Neuronal stem cell (in vitro differentiated cells): ENCODE measurements around the gene CXXC5.

Experiments
- DNase-seq: peaks from one replicate; pipeline ENCODE4 v3.0.0-alpha.2; 2013; ENCODE audit warnings: low spot score
- H2AFZ ChIP-seq: one replicate; pipeline ENCODE4 v1.6.1; 2013; ENCODE audit warnings: mild to moderate bottlenecking, low read length, inconsistent platforms
- H2AK5ac ChIP-seq: 2 replicates; pipeline ENCODE4 v1.6.1; 2013; ENCODE audit warnings: low read depth, mild to moderate bottlenecking, inconsistent platforms, low read length, moderate library complexity, mixed read lengths
- H2BK120ac ChIP-seq: 2 replicates; pipeline ENCODE4 v1.6.1; 2013; ENCODE audit warnings: low read depth, mild to moderate bottlenecking, inconsistent platforms, low read length, moderate library complexity, mixed read lengths
- H2BK12ac ChIP-seq: one replicate; pipeline ENCODE4 v1.6.1; 2013; ENCODE audit warnings: low read length, inconsistent platforms
- H2BK15ac ChIP-seq: 2 replicates; pipeline ENCODE4 v1.6.1; 2013; ENCODE audit warnings: mild to moderate bottlenecking, low read length, inconsistent platforms, mixed read lengths
- H2BK5ac ChIP-seq: one replicate; pipeline ENCODE4 v1.6.1; 2013; ENCODE audit warnings: inconsistent platforms, mild to moderate bottlenecking, low read length, moderate library complexity
- H3K14ac ChIP-seq: one replicate; pipeline ENCODE4 v1.6.1; 2013; ENCODE audit warnings: low read length, inconsistent platforms
- H3K18ac ChIP-seq: 2 replicates; pipeline ENCODE4 v1.6.1; 2013; ENCODE audit warnings: low read length, inconsistent platforms
- H3K23ac ChIP-seq: 2 replicates; pipeline ENCODE4 v1.6.1; 2013; ENCODE audit warnings: low read depth, mild to moderate bottlenecking, mixed read lengths, low read length, inconsistent platforms; ENCODE audit not compliant: poor library complexity
- H3K27ac ChIP-seq: replicated peaks from 3 replicates; pipeline ENCODE4 v1.5.1; 2013; ENCODE audit warnings: low read length, inconsistent platforms
- H3K27me3 ChIP-seq, 3 experiments: 2 replicates each; pipeline ENCODE4 v1.6.1; 2013; ENCODE audit warnings: low read length in 3 of 3, mild to moderate bottlenecking in 2 of 3, inconsistent platforms in 1 of 3, low read depth in 1 of 3, mixed read lengths in 1 of 3, moderate library complexity in 1 of 3; ENCODE audit not compliant: control insufficient read depth in 3 of 3, insufficient read depth in 3 of 3
- H3K36me3 ChIP-seq, 2 donors: replicated peaks in 1 of 2; 2 replicates each; pipeline ENCODE4 v1.6.1; 2013; ENCODE audit warnings: low read length in 2 of 2; ENCODE audit not compliant: control insufficient read depth in 2 of 2, insufficient read depth in 2 of 2
- H3K4ac ChIP-seq: 2 replicates; pipeline ENCODE4 v1.6.1; 2013; ENCODE audit warnings: inconsistent platforms, mild to moderate bottlenecking, low read length, moderate library complexity
- H3K4me1 ChIP-seq, 2 donors: 1 replicate in 1 of 2; 2 replicates in 1 of 2; pipeline ENCODE4 v1.6.1; 2013; ENCODE audit warnings: low read length in 2 of 2, low read depth in 1 of 2; ENCODE audit not compliant: control insufficient read depth in 2 of 2, insufficient read depth in 1 of 2
- H3K4me2 ChIP-seq: one replicate; pipeline ENCODE4 v1.6.1; 2013; ENCODE audit warnings: mild to moderate bottlenecking, low read length, inconsistent platforms; ENCODE audit not compliant: insufficient read depth, poor library complexity, severe bottlenecking
- H3K4me3 ChIP-seq, 2 donors: 2 replicates each; pipeline ENCODE4 v1.5.1; 2013; ENCODE audit warnings: low read length in 2 of 2, mild to moderate bottlenecking in 2 of 2, inconsistent platforms in 1 of 2, moderate library complexity in 1 of 2
- H3K79me1 ChIP-seq: one replicate; pipeline ENCODE4 v1.6.1; 2013; ENCODE audit warnings: low read depth, mild to moderate bottlenecking, inconsistent platforms, low read length, moderate library complexity
- H3K9ac ChIP-seq: one replicate; pipeline ENCODE4 v1.6.1; 2013; ENCODE audit warnings: mild to moderate bottlenecking, low read depth, low read length, inconsistent platforms; ENCODE audit not compliant: poor library complexity
- H3K9me3 ChIP-seq, 2 donors: replicated peaks in 1 of 2; 2 replicates each; pipeline versions ENCODE3 to v1.6.1; 2013; ENCODE audit warnings: low read length in 2 of 2, mild to moderate bottlenecking in 2 of 2, inconsistent platforms in 1 of 2, low read depth in 1 of 2, mixed read lengths in 1 of 2, moderate library complexity in 1 of 2; ENCODE audit not compliant: control insufficient read depth in 2 of 2, insufficient read depth in 1 of 2
- H4K8ac ChIP-seq: one replicate; pipeline ENCODE4 v1.6.1; 2013; ENCODE audit warnings: low read depth, mild to moderate bottlenecking, inconsistent platforms, low read length, moderate library complexity
- H4K91ac ChIP-seq: one replicate; pipeline ENCODE4 v1.6.1; 2013; ENCODE audit warnings: low read length, low read depth, mild to moderate bottlenecking, inconsistent platforms; ENCODE audit not compliant: poor library complexity
- WGBS, 2 donors: extraction: QIAGEN DNeasy Blood & Tissue Kit; methylation state at CpG; one replicate each; pipeline ENCODE4 v1.1.7; 2013; ENCODE audit warnings: missing lambda C conversion rate in 2 of 2, mixed read lengths in 1 of 2; ENCODE audit not compliant: insufficient read length in 2 of 2, insufficient replicate concordance in 1 of 2; ENCODE audit errors: extremely low coverage in 2 of 2; 5-methylcytosine and 5-hydroxymethylcytosine counted together

The CXXC5 gene

GRCh38 chr5:139646912-139647505, 1.1 kb upstream of the CXXC5 start:
- Histone ChIP-seq H2BK5ac (no peak overlapping the region), H3K9me3 (no peaks in the 10 kb centered on the region), H2AFZ (peak overlapping the region; percentile 20), H3K4me3 (peak overlapping the region in 1 of 2 donors; percentile 88), H3K23ac (peak overlapping the region; percentile 8), H3K27me3 (peaks cover 0 to 23% (median 0%) of the 10 kb centered on the region in 3 experiments), H2BK120ac (no peak overlapping the region), H2BK12ac (no peak overlapping the region), H3K36me3 (no peaks in the 10 kb centered on the region), H3K4me2 (peak overlapping the region; percentile 75), H3K27ac (no peak overlapping the region), H3K14ac (no peak overlapping the region), H4K8ac (no peak overlapping the region), H3K4ac (no peak overlapping the region), H2BK15ac (peak overlapping the region; percentile 6), H3K4me1 (peaks cover 20 to 37% of the 10 kb centered on the region in 2 donors), H4K91ac (no peak overlapping the region), H3K79me1 (peaks cover 8% of the 10 kb centered on the region), H3K9ac (no peak overlapping the region), H3K18ac (peak overlapping the region; percentile 90), H2AK5ac (peak overlapping the region; percentile 16)
- no CpG with 5 or more reads among the region's 25 CpGs for WGBS, 2 donors
- DNase-seq, result no peak

DNA sequence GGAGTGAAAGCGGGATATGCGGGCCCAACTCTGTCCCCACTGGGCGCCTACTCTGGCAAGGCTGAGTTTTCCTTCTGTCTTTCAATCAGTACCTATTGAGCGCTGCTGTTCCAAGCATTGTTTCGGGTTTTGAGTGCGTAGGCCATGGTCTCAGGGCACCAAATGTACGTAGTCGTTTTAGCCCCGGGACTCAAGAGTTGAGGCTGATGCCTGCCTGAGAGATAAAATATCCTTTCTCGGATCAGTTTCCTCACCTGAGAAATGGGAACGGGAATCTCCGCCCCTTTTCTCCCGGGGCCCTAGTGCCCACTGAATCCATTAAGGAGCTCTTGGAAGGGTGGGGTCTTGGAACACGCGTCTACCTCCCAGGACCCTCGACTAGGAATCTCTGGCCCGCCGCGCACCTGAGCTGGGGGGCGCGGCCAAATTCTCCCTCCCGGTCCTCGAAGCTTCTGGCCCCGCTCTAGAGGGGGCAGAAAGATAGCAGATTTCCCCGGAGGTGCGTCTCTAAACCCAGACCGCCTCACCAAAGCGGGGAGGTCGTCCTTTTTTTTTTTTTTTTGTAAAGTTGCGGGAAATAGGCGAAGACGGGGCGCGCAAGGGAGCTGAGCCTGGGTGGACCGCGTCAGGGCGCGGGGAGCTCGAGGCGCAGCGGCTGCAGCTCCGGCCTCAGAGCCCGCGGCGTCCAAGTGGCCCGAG, 494 bp upstream of the CXXC5 start:
- no peaks in the 10 kb centered on the region for H3K36me3 ChIP-seq
- no peak overlapping the region for H3K4ac ChIP-seq
- H4K91ac ChIP-seq, result no peak overlapping the region
- no peak overlapping the region for H4K8ac ChIP-seq
- H3K4me1 ChIP-seq, result peaks cover 21 to 41% of the 10 kb centered on the region in 2 donors
- H3K23ac ChIP-seq, result no peak overlapping the region
- no peak overlapping the region for H2BK120ac ChIP-seq
- H2AFZ ChIP-seq, result peak overlapping the region; percentile 83
- peak overlapping the region; percentile 6 for H2BK15ac ChIP-seq
- no peak overlapping the region for H2AK5ac ChIP-seq
- DNase-seq, result no peak
- WGBS, 2 donors, result no CpG with 5 or more reads among the region's 46 CpGs
- peaks cover 8% of the 10 kb centered on the region for H3K79me1 ChIP-seq
- no peak overlapping the region for H3K14ac ChIP-seq
- no peak overlapping the region for H3K9ac ChIP-seq
- peaks cover 0 to 23% (median 0%) of the 10 kb centered on the region in 3 experiments for H3K27me3 ChIP-seq
- H3K18ac ChIP-seq, result peak overlapping the region; percentile 92
- H2BK12ac ChIP-seq, result no peak overlapping the region
- H3K4me3 ChIP-seq, result peak overlapping the region; percentile 56 to 88
- no peak overlapping the region for H3K27ac ChIP-seq
- peak overlapping the region; percentile 75 for H3K4me2 ChIP-seq
- H2BK5ac ChIP-seq, result no peak overlapping the region
- no peaks in the 10 kb centered on the region for H3K9me3 ChIP-seq

DNA sequence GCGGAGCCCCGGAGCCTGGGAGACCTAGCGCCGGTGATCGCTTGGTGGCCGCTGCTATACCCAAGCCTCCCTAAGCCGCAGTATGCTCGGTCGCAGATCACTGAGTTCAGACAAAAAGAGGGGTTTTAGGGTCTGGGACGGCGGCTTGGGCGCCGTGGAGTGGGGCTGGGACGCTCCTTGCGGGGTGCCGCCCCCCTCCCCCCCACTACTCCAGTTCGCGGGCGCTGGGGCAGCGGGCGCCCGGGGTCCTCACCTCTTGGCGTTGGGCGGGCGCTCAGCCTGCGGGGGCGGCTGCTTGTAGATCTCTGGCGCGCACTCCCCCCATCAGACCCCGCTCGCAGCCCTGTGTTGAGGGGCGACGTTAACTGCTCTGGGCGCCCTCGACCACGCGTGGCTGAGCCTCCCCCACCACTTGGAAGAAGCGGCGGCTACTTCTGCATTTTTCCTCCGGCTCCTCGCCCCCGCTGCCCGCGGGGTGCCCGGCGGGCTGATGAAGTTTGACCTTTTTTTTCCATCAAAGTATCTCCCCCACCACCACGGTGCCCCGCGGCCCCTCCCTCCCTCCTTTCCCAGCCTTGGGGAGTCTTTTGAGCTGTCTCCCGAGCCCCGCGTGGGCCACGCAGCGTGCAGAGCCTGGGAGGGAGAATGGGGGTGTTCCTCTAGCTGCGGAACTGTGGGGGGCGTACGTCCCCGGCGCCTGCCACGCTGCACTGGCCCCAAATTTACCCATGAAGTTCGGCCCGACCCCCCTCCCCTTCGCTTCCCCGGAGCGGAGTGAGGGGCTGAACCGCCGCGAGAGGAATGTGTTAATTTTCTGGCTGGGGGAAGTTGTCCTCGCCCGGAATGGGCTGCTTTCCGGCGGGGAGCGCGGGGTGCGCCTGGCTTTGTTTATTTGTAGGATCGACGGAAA, 1.2 kb downstream of the CXXC5 start:
- H2AFZ ChIP-seq, result peak overlapping the region; percentile 83
- H3K79me1 ChIP-seq, result peaks cover 14% of the 10 kb centered on the region
- H2BK5ac ChIP-seq, result peak overlapping the region; percentile 66
- H2BK120ac ChIP-seq, result peak overlapping the region; percentile 69
- peaks cover 32 to 41% of the 10 kb centered on the region in 2 donors for H3K4me1 ChIP-seq
- WGBS, 2 donors, result no CpG with 5 or more reads among the region's 77 CpGs
- H3K14ac ChIP-seq, result peak overlapping the region; percentile 50
- H3K4me3 ChIP-seq, result peak overlapping the region; percentile 88 to 90
- DNase-seq, result no peak
- no peak overlapping the region for H2BK15ac ChIP-seq
- H4K91ac ChIP-seq, result no peak overlapping the region
- H2BK12ac ChIP-seq, result no peak overlapping the region
- H3K4ac ChIP-seq, result no peak overlapping the region
- peaks cover 0 to 4% of the 10 kb centered on the region in 2 donors for H3K36me3 ChIP-seq
- H3K9me3 ChIP-seq, result no peaks in the 10 kb centered on the region
- no peak overlapping the region for H3K23ac ChIP-seq
- peak overlapping the region; percentile 90 for H3K9ac ChIP-seq
- peak overlapping the region; percentile 69 for H2AK5ac ChIP-seq
- H3K4me2 ChIP-seq, result peak overlapping the region; percentile 99
- H3K27ac ChIP-seq, result peak overlapping the region; percentile 87
- H4K8ac ChIP-seq, result no peak overlapping the region
- H3K18ac ChIP-seq, result peak overlapping the region; percentile 94
- peaks cover 0 to 23% (median 0%) of the 10 kb centered on the region in 3 experiments for H3K27me3 ChIP-seq
